Mesothelial cell of epicardium (in vitro differentiated cells): Measurements from ENCODE around the gene PRDM15. TPM values are rescaled to one million over a fixed set of nuclear protein-coding genes. Genes with fewer than 3 reads are reported as not detected.

Experiments used
- DNase-seq, 2 experiments: peaks; one replicate each; pipeline ENCODE4 v3.0.0; 2021; ENCODE audit warnings: low spot score in 2 of 2; ENCODE audit not compliant: unreplicated experiment in 2 of 2
- H3K27ac Mint-ChIP-seq: 2 replicates; pipeline ENCODE4 v1.8.0; 2021; ENCODE audit warnings: mixed read lengths
- H3K27me3 Mint-ChIP-seq: 2 replicates; pipeline ENCODE4 v1.8.0; 2021; ENCODE audit warnings: low read depth, mixed read lengths
- H3K36me3 Mint-ChIP-seq: 2 replicates; pipeline ENCODE4 v1.8.0; 2021; ENCODE audit warnings: mixed read lengths
- H3K4me1 Mint-ChIP-seq: 2 replicates; pipeline ENCODE4 v1.8.0; 2021; ENCODE audit warnings: mixed read lengths
- H3K4me3 Mint-ChIP-seq: 2 replicates; pipeline ENCODE4 v1.8.0; 2021; ENCODE audit warnings: mild to moderate bottlenecking, moderate library complexity, mixed read lengths
- H3K9me3 Mint-ChIP-seq: 2 replicates; pipeline ENCODE4 v1.8.0; 2021; ENCODE audit warnings: mixed read lengths
- CTCF ChIP-seq: fragments of 200-600 bp; sonication (generic); IDR thresholded peaks from one replicate; pipeline ENCODE4 v1.5.0; 2021; ENCODE audit warnings: antibody characterized with exemption; ENCODE audit not compliant: unreplicated experiment
- total RNA-seq: library from RNA; stranded (reverse); gene quantifications from 3 replicates; pipeline ENCODE4 v1.2.1, GENCODE V29; 2021

Gene PRDM15
- total RNA-seq, 1 donor from 2014 or later = 12.0 TPM

- no peaks in the 10 kb centered on the region for H3K9me3 Mint-ChIP-seq
- TF ChIP-seq CTCF = no peak
- H3K4me1 Mint-ChIP-seq = no peaks in the 10 kb centered on the region
- H3K4me3 Mint-ChIP-seq = no peak overlapping the region
- no peak overlapping the region for H3K27ac Mint-ChIP-seq
- no peaks in the 10 kb centered on the region for H3K27me3 Mint-ChIP-seq
- H3K36me3 Mint-ChIP-seq = peaks cover 13% of the 10 kb centered on the region
- DNase-seq = no peak
Measured at GRCh38 chr21:41832596-41833496, 46.3 kb downstream of the PRDM15 start.

- Mint-ChIP-seq H3K4me3 (no peak overlapping the region), H3K27me3 (no peaks in the 10 kb centered on the region), H3K27ac (no peak overlapping the region), H3K9me3 (no peaks in the 10 kb centered on the region), H3K4me1 (no peaks in the 10 kb centered on the region), H3K36me3 (peaks cover 10% of the 10 kb centered on the region)
- no peak for DNase-seq
- no peak for TF ChIP-seq CTCF
Measured at GRCh38 chr21:41831866-41832595, 47.1 kb downstream of the PRDM15 start.

GRCh38 chr21:41831453-41831831, 47.7 kb downstream of the PRDM15 start:
- Mint-ChIP-seq H3K36me3 (peaks cover 4% of the 10 kb centered on the region), H3K4me3 (no peak overlapping the region), H3K4me1 (no peaks in the 10 kb centered on the region), H3K9me3 (no peaks in the 10 kb centered on the region), H3K27ac (no peak overlapping the region), H3K27me3 (no peaks in the 10 kb centered on the region)
- DNase-seq = no peak
- TF ChIP-seq CTCF = no peak

GRCh38 chr21:41830764-41831452, 48.2 kb downstream of the PRDM15 start:
- Mint-ChIP-seq H3K4me1 (no peaks in the 10 kb centered on the region), H3K4me3 (no peak overlapping the region), H3K27ac (no peak overlapping the region), H3K36me3 (peaks cover under 1% of the 10 kb centered on the region), H3K27me3 (no peaks in the 10 kb centered on the region), H3K9me3 (no peaks in the 10 kb centered on the region)
- no peak for DNase-seq
- no peak for TF ChIP-seq CTCF

GRCh38 chr21:41830145-41830707, 48.9 kb downstream of the PRDM15 start:
- no peak overlapping the region for H3K4me3 Mint-ChIP-seq
- no peaks in the 10 kb centered on the region for H3K36me3 Mint-ChIP-seq
- no peak for DNase-seq
- H3K27ac Mint-ChIP-seq = no peak overlapping the region
- TF ChIP-seq CTCF = no peak
- no peaks in the 10 kb centered on the region for H3K9me3 Mint-ChIP-seq
- no peaks in the 10 kb centered on the region for H3K27me3 Mint-ChIP-seq
- H3K4me1 Mint-ChIP-seq = no peaks in the 10 kb centered on the region
